ENCODE measurements around the gene UBE2V1. TPM values are rescaled to one million over a fixed set of nuclear protein-coding genes. Genes with fewer than 3 reads are reported as not detected.

The UBE2V1 gene
- polyA plus RNA-seq, 2 of the 4 experiments (the other 2 are of a cell fraction): 129 to 141 TPM

- Histone ChIP-seq H3K27ac (peak overlapping the region; percentile 29 to 65; a peak in 4 of 6 replicates), H3K9me3 (no peaks in the 10 kb centered on the region), H3K4me1 (peaks cover 45% of the 10 kb centered on the region), H3K4me2 (no peak overlapping the region), H3K4me3 (no peak overlapping the region)
- TF ChIP-seq TFCP2L1 (CRISPR knock-in tag; IDR thresholded peaks at IDR 0.05) (no peak), CTCF (IDR thresholded peaks at IDR 0.05) (no peak), HOXB5 (CRISPR knock-in tag; IDR thresholded peaks at IDR 0.05) (no peak), NPAS2 (CRISPR knock-in tag; IDR thresholded peaks at IDR 0.05; ENCODE audit: borderline replicate concordance) (no peak), MAZ (IDR thresholded peaks at IDR 0.05; ENCODE audit: borderline replicate concordance, low read depth, low read length) (no peak), EP300 (IDR thresholded peaks at IDR 0.05) (no peak)
- ATAC-seq: no peak
- DNase-seq (ENCODE audit: low read depth in 1 of 2, low spot score in 1 of 2): no peak
- ChIA-PET CTCF (interaction anchor here (0.7 to 7.4 kb wide), 9 partner anchors 9 to 427 kb away, joined by 3 to 66 read pairs (median 4); no protein-coding TSS in a partner anchor), POLR2A (no interaction called here)
- 80% methylated on average over 7 of the region's 7 CpGs for WGBS (ENCODE audit: missing lambda C conversion rate)
- FAIRE-seq: no peak
Measured at GRCh38 chr20:50037575-50037974, 75.4 kb downstream of the UBE2V1 start.

GRCh38 chr20:50037123-50037522 lies 75.8 kb downstream of the UBE2V1 start:
- WGBS (ENCODE audit: missing lambda C conversion rate): 84% methylated on average over 3 of the region's 3 CpGs
- no peak for ATAC-seq
- Histone ChIP-seq H3K4me1 (peaks cover 46% of the 10 kb centered on the region), H3K9me3 (no peaks in the 10 kb centered on the region), H3K27ac (peak overlapping the region; percentile 29 to 65; a peak in 5 of 6 replicates), H3K4me3 (no peak overlapping the region), H3K4me2 (no peak overlapping the region)
- TF ChIP-seq PBX3 (IDR thresholded peaks at IDR 0.05) (no peak), MAFK (IDR thresholded peaks at IDR 0.05; ENCODE audit: partially characterized antibody) (no peak), KDM1A (IDR thresholded peaks at IDR 0.05; ENCODE audit: low read depth) (no peak), FOSL2 (IDR thresholded peaks at IDR 0.05) (no peak), FOSL2 (CRISPR knock-in tag; IDR thresholded peaks at IDR 0.05) (no peak), NPAS2 (CRISPR knock-in tag; IDR thresholded peaks at IDR 0.05; ENCODE audit: borderline replicate concordance) (no peak), SMC3 (IDR thresholded peaks at IDR 0.05) (no peak), EHMT2 (IDR thresholded peaks at IDR 0.05; ENCODE audit: low read depth) (no peak), RCOR1 (IDR thresholded peaks at IDR 0.05; ENCODE audit: low read depth, low read length) (no peak), RAD21 (conservative IDR thresholded peaks at IDR 0.05 in 1 of 2, IDR thresholded peaks at IDR 0.05 in 1 of 2) (no peak), HDAC2 (IDR thresholded peaks at IDR 0.05) (no peak), RNF2 (IDR thresholded peaks at IDR 0.05; ENCODE audit: borderline replicate concordance, low read depth) (no peak), HOXA7 (CRISPR knock-in tag; IDR thresholded peaks at IDR 0.05) (no peak)
- DNase-seq (ENCODE audit: low read depth in 1 of 2, low spot score in 1 of 2): no peak
- ChIA-PET CTCF (interaction anchor here (0.7 to 7.4 kb wide), 9 partner anchors 9 to 426 kb away, joined by 3 to 66 read pairs (median 5); no protein-coding TSS in a partner anchor), POLR2A (interaction anchor here (0.6 kb wide), 1 partner anchor 76 kb away, joined by 4 read pairs; no protein-coding TSS in a partner anchor)
- FAIRE-seq: no peak

- no peak for ATAC-seq
- CTCF ChIA-PET: interaction anchor here (1.0 to 7.4 kb wide), 8 partner anchors 9 to 426 kb away, joined by 3 to 66 read pairs (median 8); no protein-coding TSS in a partner anchor
- POLR2A ChIA-PET: interaction anchor here (0.6 kb wide), 1 partner anchor 75 kb away, joined by 4 read pairs; no protein-coding TSS in a partner anchor
Measured at GRCh38 chr20:50036703-50037102, 76.2 kb downstream of the UBE2V1 start.

More at GRCh38 chr20:50036703-50037102, 76.2 kb downstream of the UBE2V1 start:
- Histone ChIP-seq H3K27ac (peak overlapping the region; percentile 29 to 65; a peak in 5 of 6 replicates), H3K4me2 (no peak overlapping the region), H3K4me3 (no peak overlapping the region), H3K9me3 (no peaks in the 10 kb centered on the region), H3K4me1 (peaks cover 47% of the 10 kb centered on the region)
- peak; percentile 8 for TF ChIP-seq ZFP36 (IDR thresholded peaks at IDR 0.05; ENCODE audit: borderline replicate concordance, partially characterized antibody)
- TF ChIP-seq CBX2 (IDR thresholded peaks at IDR 0.05; ENCODE audit: borderline replicate concordance, low read depth): no peak
- no peak for TF ChIP-seq USF2 (IDR thresholded peaks at IDR 0.05)
- TF ChIP-seq GATA3 (IDR thresholded peaks at IDR 0.05; ENCODE audit: borderline replicate concordance): no peak
- TF ChIP-seq ZSCAN20 (CRISPR knock-in tag; IDR thresholded peaks at IDR 0.05): no peak
- TF ChIP-seq EHF (CRISPR knock-in tag; IDR thresholded peaks at IDR 0.05): no peak
- no peak for TF ChIP-seq TP53 (CRISPR knock-in tag; IDR thresholded peaks at IDR 0.05)
- no peak for TF ChIP-seq HOXB13 (CRISPR knock-in tag; IDR thresholded peaks at IDR 0.05; ENCODE audit: low read depth)
- no peak for TF ChIP-seq CTCF (IDR thresholded peaks at IDR 0.05)
- FAIRE-seq (no peak), DNase-seq (ENCODE audit: low read depth in 1 of 2, low spot score in 1 of 2) (no peak)
- 84% methylated on average over 3 of the region's 3 CpGs for WGBS (ENCODE audit: missing lambda C conversion rate)
